Endothelial cell of umbilical vein (primary cell): ENCODE data around the gene RASGRF2. TPM values are rescaled to one million over a fixed set of nuclear protein-coding genes. Genes with fewer than 3 reads are reported as not detected.

Source experiments
- BruUV-seq: library from RNA; stranded (reverse); fragments of 400-500 nt; replicated peaks from 2 replicates; lab custom pipeline; 2021; lab: Mats Ljungman, UMichigan
- CTCF ChIA-PET: fragments of 300-600, 350-600 bp; sonication (Branson Sonifier 250); formaldehyde crosslinking; loops from one replicate; lab custom pipeline; 2021; ENCODE audit warnings: antibody characterized with exemption, inconsistent platforms; lab: Charles Lee
- POLR2A ChIA-PET: fragments of 300-600, 350-600 bp; sonication (Branson Sonifier 250); formaldehyde crosslinking; loops from one replicate; lab custom pipeline; 2021; ENCODE audit warnings: antibody characterized with exemption, inconsistent platforms; lab: Charles Lee
- DNase-seq: peaks from one replicate; pipeline ENCODE4 v3.0.0-alpha.2; 2011; ENCODE audit warnings: low read depth, low spot score
- FAIRE-seq: peaks from 2 replicates; lab custom pipeline; 2011; peaks lifted over from hg19 to GRCh38; lab: Jason Lieb, UNC
- H2AFZ ChIP-seq: 2 replicates; pipeline ENCODE4 v1.6.0; 2012; ENCODE audit warnings: low read depth, low read length, control low read depth, inconsistent platforms
- H3K27ac ChIP-seq: 2 replicates; pipeline ENCODE4 v1.5.1; 2011; ENCODE audit warnings: low read depth, mild to moderate bottlenecking, control low read depth, low read length, moderate library complexity; ENCODE audit not compliant: insufficient read depth
- H3K27me3 ChIP-seq, 2 experiments: 2 replicates each; pipeline versions ENCODE4 v1.6.0 to v1.6.1; 2011; ENCODE audit warnings: low read length in 2 of 2, mixed read lengths in 1 of 2; ENCODE audit not compliant: control insufficient read depth in 2 of 2, insufficient read depth in 2 of 2
- H3K36me3 ChIP-seq, 2 experiments: 2 replicates in 1 of 2; 3 replicates in 1 of 2; pipeline ENCODE4 v1.5.1; 2011; ENCODE audit warnings: low read length in 2 of 2, mild to moderate bottlenecking in 1 of 2, moderate library complexity in 1 of 2; ENCODE audit not compliant: control insufficient read depth in 2 of 2, insufficient read depth in 2 of 2; ENCODE audit errors: extremely low read depth in 1 of 2
- H3K4me1 ChIP-seq: 3 replicates; pipeline ENCODE4 v1.5.1; 2011; ENCODE audit warnings: mild to moderate bottlenecking, low read length; ENCODE audit not compliant: control insufficient read depth, insufficient read depth; ENCODE audit errors: extremely low read depth
- H3K4me2 ChIP-seq: 2 replicates; pipeline ENCODE4 v1.6.1; 2011; ENCODE audit warnings: low read length, control low read depth, mixed read lengths; ENCODE audit not compliant: insufficient read depth
- H3K4me3 ChIP-seq, 3 experiments: fragments of 200-600 bp in 1 of 3; sonication (generic), shearing (Covaris generic) in 1 of 3; replicated peaks in 1 of 3; 2 replicates each; pipeline ENCODE4 v1.5.1; 2011 to 2016; ENCODE audit warnings: control low read depth in 3 of 3, low read length in 3 of 3, mild to moderate bottlenecking in 2 of 3, inconsistent platforms in 1 of 3, low read depth in 1 of 3, moderate library complexity in 1 of 3; ENCODE audit not compliant: insufficient read depth in 1 of 3
- H3K79me2 ChIP-seq: 2 replicates; pipeline ENCODE4 v1.6.0; 2012; ENCODE audit warnings: low read length, inconsistent platforms; ENCODE audit not compliant: control insufficient read depth, insufficient read depth
- H3K9ac ChIP-seq: replicated peaks from 2 replicates; pipeline ENCODE3; 2011; ENCODE audit warnings: low read length, control low read depth; ENCODE audit not compliant: insufficient read depth; ENCODE audit errors: extremely low read depth
- H3K9me1 ChIP-seq: replicated peaks from 3 replicates; pipeline ENCODE4 v1.6.0; 2011; ENCODE audit warnings: mild to moderate bottlenecking, low read length; ENCODE audit not compliant: control insufficient read depth, insufficient read depth; ENCODE audit errors: extremely low read depth
- H3K9me3 ChIP-seq: replicated peaks from 2 replicates; pipeline ENCODE4 v1.5.1; 2012; ENCODE audit warnings: low read length, inconsistent platforms; ENCODE audit not compliant: control insufficient read depth, insufficient read depth
- H4K20me1 ChIP-seq: replicated peaks from 2 replicates; pipeline ENCODE3; 2011; ENCODE audit warnings: mild to moderate bottlenecking, low read length; ENCODE audit not compliant: control insufficient read depth, insufficient read depth; ENCODE audit errors: extremely low read depth
- CTCF ChIP-seq, 2 donors: IDR thresholded peaks; 1 replicate in 1 of 2; 2 replicates in 1 of 2; pipeline ENCODE4 v1.5.1; 2011; ENCODE audit warnings: low read length in 2 of 2, mild to moderate bottlenecking in 2 of 2, moderate library complexity in 2 of 2, control low read depth in 1 of 2, inconsistent platforms in 1 of 2, low read depth in 1 of 2; ENCODE audit not compliant: insufficient read depth in 1 of 2; ENCODE audit errors: extremely low read depth in 1 of 2
- FOS ChIP-seq: IDR thresholded peaks from 2 replicates; pipeline ENCODE4 v1.6.1; 2011; ENCODE audit warnings: mild to moderate bottlenecking, low read length, moderate library complexity, borderline replicate concordance; ENCODE audit not compliant: insufficient read depth
- GATA2 ChIP-seq: IDR thresholded peaks from 2 replicates; pipeline ENCODE4 v1.7.0; 2011; ENCODE audit warnings: low read depth, mild to moderate bottlenecking, moderate library complexity, mixed read lengths, low read length; ENCODE audit not compliant: insufficient read length, insufficient read depth
- JUN ChIP-seq: IDR thresholded peaks from 2 replicates; pipeline ENCODE4 v1.6.1; 2011; ENCODE audit warnings: borderline replicate concordance, low read depth; ENCODE audit not compliant: insufficient read length, insufficient read depth
- MAX ChIP-seq: IDR thresholded peaks from 2 replicates; pipeline ENCODE4 v1.6.1; 2011; ENCODE audit not compliant: insufficient read depth, insufficient read length
- MYC ChIP-seq: IDR thresholded peaks from one replicate; pipeline ENCODE4 v1.6.1; 2011; ENCODE audit warnings: mild to moderate bottlenecking, low read depth, low read length
- POLR2A ChIP-seq: IDR thresholded peaks from 2 replicates; pipeline ENCODE4 v1.6.1; 2012; ENCODE audit warnings: low read depth, mild to moderate bottlenecking, control low read depth, low read length
- dilution Hi-C: fragments of 300-500 bp; cut with MboI; formaldehyde crosslinking; loops from one replicate; pipeline ENCODE4 v1.15.0; 2019; ENCODE audit warnings: low sequenced_read_pairs; ENCODE audit not compliant: extremely low pct_ligation_motif_present
- intact Hi-C: fragments of 100-400 bp; cut with micrococcal nuclease; formaldehyde crosslinking; loops from one replicate; pipeline ENCODE4 v1.10.0; 2022
- polyA plus RNA-seq, 4 experiments: library from polyadenylated mRNA; depleted of rRNA in 3 of 4; stranded (reverse) in 3 of 4; unstranded in 1 of 4; fragments of >200 nt; gene quantifications; 2 replicates each; pipeline versions ENCODE4 v1.2.1 to v1.2.3, GENCODE V29; 2011 to 2012; ENCODE audit warnings: missing spikeins in 1 of 4
- total RNA-seq: library from RNA; stranded (reverse); gene quantifications from 2 replicates; pipeline ENCODE4 v1.2.3, GENCODE V29; 2021

Gene RASGRF2
- total and polyA plus RNA-seq, 2 donors (not counting 3 experiments of a cell fraction or from before 2014, with no cell fraction given): 0.41 to 4.0 TPM

- POLR2A ChIA-PET: no interaction called here
- H3K4me2 ChIP-seq: no peak overlapping the region
Measured at GRCh38 chr5:80975065-80975464, 14.9 kb downstream of the RASGRF2 start.

More at GRCh38 chr5:80975065-80975464, 14.9 kb downstream of the RASGRF2 start:
- Histone ChIP-seq H3K4me3 (no peak overlapping the region), H3K27me3 (no peaks in the 10 kb centered on the region), H3K9ac (no peak overlapping the region), H3K4me1 (no peaks in the 10 kb centered on the region), H4K20me1 (no peaks in the 10 kb centered on the region), H3K36me3 (no peaks in the 10 kb centered on the region), H3K9me1 (no peaks in the 10 kb centered on the region), H3K27ac (no peak overlapping the region), H3K9me3 (no peaks in the 10 kb centered on the region), H3K79me2 (no peaks in the 10 kb centered on the region), H2AFZ (no peak overlapping the region)
- FAIRE-seq (no peak), DNase-seq (no peak)
- TF ChIP-seq MAX (no peak), GATA2 (no peak), CTCF (IDR thresholded peaks at IDR 0.05; ENCODE audit: extremely low read depth in 1 of 2, insufficient read depth in 1 of 2, low read depth in 1 of 2, low read length in 2 of 2) (no peak), MYC (no peak), POLR2A (no peak), JUN (no peak), FOS (no peak)
- BruUV-seq: no TSS peak
- dilution Hi-C loops: no loop called here
- intact Hi-C loops: no loop called here
- CTCF ChIA-PET: interaction anchor here (0.6 to 1.6 kb wide), 4 partner anchors 18 to 135 kb away, joined by 3 read pairs; no protein-coding TSS in a partner anchor
